PC-3 (cell line): Measurements from ENCODE around the gene GPR75.
"Not testable (repeated sequence)": the region's sequence is repeated elsewhere in the genome, so short reads cannot be mapped to it uniquely, and the experiment has no call there.

Experiments
- EZH2 ChIP-seq: fragments of 300-600 bp; sonication (generic); IDR thresholded peaks from one replicate; pipeline ENCODE4 v1.6.1; 2017; ENCODE audit warnings: antibody characterized with exemption, mild to moderate bottlenecking, low read length; ENCODE audit not compliant: unreplicated experiment
- TF ChIP-seq, protein P1 (sequence below): fragments of 300-600 bp; sonication (generic); conservative IDR thresholded peaks from 2 replicates; pipeline ENCODE4 v1.5.1; 2017; ENCODE audit warnings: antibody characterized with exemption, low read depth, mild to moderate bottlenecking, low read length

DNA sequence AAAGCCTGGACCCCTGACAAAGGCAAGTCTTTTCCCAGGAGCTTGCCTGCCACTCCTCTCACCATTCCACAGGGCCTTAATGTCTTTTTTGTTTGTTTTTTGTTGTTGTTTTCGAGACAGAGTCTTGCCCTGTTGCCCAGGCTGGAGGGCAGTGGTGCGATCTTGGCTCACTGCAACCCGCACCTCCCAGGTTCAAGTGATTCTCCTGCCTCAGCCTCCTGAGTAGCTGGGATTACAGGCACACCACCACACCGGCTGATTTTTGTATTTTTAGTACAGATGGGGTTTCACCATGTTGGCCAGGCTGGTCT lies 29.8 kb downstream of the GPR75 start:
- TF ChIP-seq, protein P1, sequence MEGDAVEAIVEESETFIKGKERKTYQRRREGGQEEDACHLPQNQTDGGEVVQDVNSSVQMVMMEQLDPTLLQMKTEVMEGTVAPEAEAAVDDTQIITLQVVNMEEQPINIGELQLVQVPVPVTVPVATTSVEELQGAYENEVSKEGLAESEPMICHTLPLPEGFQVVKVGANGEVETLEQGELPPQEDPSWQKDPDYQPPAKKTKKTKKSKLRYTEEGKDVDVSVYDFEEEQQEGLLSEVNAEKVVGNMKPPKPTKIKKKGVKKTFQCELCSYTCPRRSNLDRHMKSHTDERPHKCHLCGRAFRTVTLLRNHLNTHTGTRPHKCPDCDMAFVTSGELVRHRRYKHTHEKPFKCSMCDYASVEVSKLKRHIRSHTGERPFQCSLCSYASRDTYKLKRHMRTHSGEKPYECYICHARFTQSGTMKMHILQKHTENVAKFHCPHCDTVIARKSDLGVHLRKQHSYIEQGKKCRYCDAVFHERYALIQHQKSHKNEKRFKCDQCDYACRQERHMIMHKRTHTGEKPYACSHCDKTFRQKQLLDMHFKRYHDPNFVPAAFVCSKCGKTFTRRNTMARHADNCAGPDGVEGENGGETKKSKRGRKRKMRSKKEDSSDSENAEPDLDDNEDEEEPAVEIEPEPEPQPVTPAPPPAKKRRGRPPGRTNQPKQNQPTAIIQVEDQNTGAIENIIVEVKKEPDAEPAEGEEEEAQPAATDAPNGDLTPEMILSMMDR, result not testable (repeated sequence)
- not testable (repeated sequence) for TF ChIP-seq EZH2
